HG02763 (cell line): ENCODE measurements around the gene RFLNA.
"Not testable (repeated sequence)": the region's sequence is repeated elsewhere in the genome, so short reads cannot be mapped to it uniquely, and the experiment has no call there.

ENCODE experiments used
- ATAC-seq: cut with Tn5 transposase; IDR thresholded peaks from one replicate; pipeline ENCODE4 v1.9.1; 2021; ENCODE audit warnings: mild to moderate bottlenecking, moderate library complexity; ENCODE audit not compliant: unreplicated experiment

The RFLNA gene

DNA sequence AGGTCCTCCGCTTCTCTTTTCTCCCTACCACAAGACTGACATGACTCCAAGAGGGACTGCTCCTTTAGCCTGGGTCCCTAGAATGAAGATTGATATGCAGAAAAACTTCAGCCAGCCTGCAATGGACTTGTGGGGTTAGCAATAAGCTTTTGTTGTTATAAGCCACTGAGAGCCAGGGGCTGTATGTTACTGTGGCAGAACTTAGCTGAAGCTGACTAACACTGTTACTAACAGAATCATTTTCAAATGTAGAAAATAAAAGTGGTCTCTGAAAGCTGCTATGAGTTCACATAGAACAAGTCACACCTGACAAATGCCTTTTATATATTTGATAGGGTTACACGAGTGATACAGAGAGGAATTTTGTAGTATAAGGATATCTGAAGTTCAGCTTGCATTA, 13.6 kb upstream of the RFLNA start:
- ATAC-seq = no peak

DNA sequence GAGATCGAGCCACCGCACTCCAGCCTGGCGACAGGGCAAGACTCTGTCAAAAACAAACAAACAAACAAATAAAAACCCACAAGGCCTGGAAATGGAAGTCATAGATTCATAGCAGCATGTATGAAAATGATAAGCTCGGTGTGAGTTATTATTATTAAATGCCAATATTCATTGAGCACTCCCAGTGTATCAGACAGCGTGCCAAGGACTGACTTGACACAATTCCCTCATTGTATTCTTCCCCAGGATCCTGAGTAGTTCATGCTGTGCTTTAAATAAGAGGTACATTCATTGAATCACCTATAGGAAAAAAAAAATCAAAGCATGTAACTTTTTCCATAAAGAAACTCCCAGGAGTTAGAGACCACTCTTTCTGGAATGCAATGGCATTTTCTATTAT, 12.6 kb upstream of the RFLNA start:
- no peak for ATAC-seq

GRCh38 chr12:124283326-124283725, 11.6 kb upstream of the RFLNA start:
- ATAC-seq = no peak

GRCh38 chr12:124284368-124284767, 10.5 kb upstream of the RFLNA start:
- no peak for ATAC-seq

- no peak for ATAC-seq
These were observed 8.5 kb upstream of the RFLNA start for GRCh38 chr12:124286414-124286813.

- no peak for ATAC-seq
These were observed 7.9 kb upstream of the RFLNA start for GRCh38 chr12:124286971-124287370.

DNA sequence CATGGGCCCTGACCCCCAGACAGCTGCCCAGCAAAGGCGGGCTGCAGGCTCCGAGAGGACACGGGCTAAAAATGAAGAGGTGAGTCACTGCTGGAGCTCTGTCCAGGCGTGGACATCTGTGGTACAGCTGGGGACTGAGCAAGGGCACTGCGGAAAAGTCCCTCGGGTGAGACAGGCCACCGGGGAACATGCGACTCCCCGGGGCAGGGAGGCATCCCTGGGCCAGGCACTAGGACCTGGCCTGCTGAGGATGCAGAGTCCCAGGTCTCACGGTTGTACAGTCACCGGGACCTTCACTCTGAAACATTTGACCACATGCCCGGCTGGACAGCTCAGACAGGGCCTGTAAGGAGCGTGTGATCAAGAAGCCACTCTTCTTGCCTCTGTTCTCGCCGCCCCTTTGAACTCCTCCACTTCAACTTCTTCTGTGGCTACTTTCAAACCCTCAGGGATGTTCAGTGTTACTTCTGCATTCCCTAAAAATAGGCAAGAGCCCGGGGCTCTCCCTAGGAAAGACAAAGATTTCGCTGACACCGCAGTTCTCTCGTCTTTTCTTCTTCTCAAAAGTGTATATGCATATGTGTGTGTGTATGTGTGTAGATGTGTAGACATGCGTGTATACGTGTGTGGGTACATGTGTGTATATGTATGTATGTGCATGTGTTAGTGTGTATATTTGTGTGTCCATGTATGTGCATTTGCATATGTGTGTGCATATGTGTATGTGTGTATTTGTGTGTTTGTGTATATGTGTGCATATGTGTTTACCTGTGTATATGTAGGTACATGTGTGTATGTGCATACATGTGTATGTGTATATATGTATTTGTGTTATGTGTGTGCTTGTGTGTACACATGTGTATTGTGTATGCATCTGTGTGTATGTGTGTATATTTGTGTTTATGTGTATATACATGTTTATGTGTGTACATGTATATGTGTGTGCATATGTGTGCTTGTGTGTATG, 5.0 kb upstream of the RFLNA start:
- no peak for ATAC-seq

DNA sequence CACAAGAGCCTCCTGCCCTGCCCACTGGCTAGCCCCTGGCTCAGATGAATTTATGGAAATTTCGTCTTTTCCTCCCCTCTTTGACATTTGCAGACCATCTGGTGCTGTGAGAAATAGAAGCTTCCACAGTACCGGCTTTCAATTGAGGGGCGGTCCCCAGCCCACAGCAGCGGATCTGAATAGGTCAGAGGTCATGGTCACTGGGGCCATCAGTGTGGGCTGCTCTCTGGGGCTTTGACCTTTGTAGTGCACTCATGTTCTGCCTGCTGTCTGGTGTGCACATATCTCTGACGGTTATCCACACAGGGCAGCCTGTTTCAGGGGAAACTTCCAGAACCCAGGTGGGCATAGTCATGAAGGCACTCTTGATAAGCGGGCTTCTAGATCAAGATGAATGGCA, 2.5 kb upstream of the RFLNA start:
- no peak for ATAC-seq

GRCh38 chr12:124293286-124294003, 1.4 kb upstream of the RFLNA start:
- no peak for ATAC-seq

GRCh38 chr12:124295431-124296058, 652 bp downstream of the RFLNA start:
- no peak for ATAC-seq

DNA sequence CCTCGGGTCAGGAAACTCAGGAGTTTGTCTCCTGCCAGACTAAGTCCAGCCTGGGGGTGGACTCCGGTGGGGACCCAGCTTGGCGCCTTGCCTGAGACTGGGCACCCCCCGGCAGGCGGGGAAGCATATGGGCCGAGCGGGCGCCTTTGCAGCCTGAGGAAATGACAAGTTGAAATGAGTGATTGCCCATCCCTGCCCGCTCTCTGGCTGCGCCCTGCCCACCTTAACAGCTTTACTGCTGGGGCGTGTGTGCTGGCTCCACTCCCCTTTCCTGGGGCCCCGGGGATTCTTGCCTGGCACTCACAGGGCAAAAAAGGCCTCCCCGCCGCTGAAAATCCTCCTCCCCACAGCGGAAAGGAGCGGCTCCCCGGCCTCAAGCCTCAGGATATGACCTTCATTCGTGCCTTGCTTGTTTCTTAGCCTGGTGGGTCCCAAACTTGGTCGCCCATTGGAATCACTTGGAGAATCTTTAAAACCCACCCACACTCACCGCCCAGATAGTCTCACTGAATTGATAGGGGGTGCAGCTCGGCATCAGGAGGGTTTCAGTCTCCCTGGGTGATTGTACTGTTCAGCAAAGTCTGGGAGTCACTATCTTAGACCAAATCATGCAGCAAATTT, 1.5 kb downstream of the RFLNA start:
- no peak for ATAC-seq

- ATAC-seq = no peak
These were observed 2.0 kb downstream of the RFLNA start for GRCh38 chr12:124296916-124297351.

GRCh38 chr12:124297389-124297788, 2.5 kb downstream of the RFLNA start:
- ATAC-seq = no peak

- no peak for ATAC-seq
These were observed 3.0 kb downstream of the RFLNA start for GRCh38 chr12:124297856-124298255.

DNA sequence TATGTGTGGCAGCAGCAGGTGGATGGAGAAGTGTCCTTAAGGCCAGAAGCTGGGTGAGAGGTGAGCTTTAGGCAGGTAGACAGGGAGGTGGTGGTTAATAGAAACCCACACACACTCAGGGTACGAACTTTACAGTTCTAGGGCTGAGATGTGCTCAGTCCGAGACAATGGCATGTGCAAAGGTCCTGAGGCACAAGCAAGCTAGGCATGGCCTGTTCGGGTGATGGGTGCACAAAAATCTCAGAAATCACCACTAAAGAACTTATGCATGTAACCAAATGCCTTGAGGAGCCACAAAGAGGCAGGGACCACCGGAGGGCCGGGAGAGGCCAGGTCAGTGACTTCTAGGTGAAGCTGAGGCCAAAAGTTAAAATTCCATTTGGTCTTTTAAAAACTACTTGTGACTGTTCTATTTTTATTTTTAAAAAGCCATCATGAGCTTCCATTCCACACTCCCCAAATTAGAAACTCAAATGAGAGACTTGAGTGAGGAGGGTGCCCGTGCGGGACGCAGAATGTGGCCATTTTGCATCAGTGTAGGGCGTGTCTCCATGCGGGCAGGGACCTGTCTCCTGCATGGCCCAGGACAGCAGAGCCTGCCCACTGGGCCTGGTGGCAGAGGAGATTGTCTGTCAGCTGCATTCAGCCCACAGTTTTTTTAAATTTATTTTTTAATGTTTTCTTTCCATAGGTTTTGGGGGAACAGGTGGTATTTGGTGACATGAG, 4.0 kb downstream of the RFLNA start:
- ATAC-seq = no peak

DNA sequence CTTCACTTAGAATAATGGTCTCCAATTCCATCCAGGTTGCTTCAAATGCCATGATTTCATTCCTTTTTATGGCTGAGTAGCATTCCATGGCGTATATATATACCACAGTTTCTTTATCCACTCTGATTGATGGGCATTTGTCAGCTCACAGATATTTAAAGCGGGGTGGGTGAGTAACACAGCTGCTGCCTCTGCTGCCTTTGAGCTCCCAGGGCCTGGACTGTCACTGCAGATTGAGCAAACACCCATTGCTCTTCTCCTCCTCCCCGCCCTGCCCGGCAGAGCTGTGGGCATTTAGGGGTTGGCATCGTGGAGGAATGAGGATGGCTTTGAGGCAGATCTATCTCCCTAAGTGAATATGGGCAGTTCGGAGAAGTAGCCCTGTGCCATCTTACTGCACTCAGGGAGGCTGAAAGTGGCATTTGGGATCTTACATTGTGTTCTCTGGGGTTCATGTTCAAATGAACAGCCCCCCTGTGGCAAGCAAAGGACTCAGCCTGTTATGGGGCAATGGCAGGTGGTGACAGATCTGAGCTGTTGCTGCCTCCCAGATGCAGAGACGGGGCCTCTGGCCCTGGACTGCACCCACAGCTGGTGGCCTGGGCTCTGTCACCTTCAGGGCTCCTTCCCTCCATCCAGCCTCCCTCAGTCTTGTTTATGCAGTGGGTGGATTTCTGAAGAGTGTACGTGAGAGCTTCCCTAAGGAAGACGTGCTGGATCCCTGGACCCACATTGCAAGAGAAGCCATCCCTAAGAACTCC, 4.9 kb downstream of the RFLNA start:
- no peak for ATAC-seq

- ATAC-seq = not testable (repeated sequence)
These were observed 5.8 kb downstream of the RFLNA start for GRCh38 chr12:124300657-124301056.

DNA sequence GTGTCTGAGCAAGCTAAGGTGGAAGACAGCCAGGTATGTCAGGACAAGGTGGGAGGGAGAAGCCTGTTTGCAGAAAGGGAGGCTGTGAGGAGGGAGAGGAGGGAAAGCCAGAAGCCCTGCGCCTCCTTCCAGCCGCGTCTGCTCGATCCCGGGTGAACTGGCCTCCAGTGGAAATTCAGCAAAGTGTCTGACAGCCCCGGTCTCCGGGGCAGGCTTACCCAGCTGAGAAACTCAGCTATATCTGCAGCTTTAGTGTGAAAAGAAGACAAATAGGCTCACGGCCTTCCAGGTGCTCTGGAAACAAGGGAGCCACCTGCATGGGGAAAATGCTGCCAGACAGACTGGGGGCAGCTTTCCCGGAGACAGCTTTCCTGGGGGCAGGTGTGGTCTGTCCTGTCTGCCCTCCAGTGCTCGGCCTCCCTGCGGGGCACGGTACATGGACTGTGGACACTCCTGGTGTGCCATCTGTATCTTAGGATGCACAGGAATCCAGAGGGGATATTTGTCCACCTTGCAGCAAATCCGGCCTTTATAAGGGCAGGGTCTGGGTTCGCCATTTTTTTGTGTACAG, 6.3 kb downstream of the RFLNA start:
- ATAC-seq = no peak

DNA sequence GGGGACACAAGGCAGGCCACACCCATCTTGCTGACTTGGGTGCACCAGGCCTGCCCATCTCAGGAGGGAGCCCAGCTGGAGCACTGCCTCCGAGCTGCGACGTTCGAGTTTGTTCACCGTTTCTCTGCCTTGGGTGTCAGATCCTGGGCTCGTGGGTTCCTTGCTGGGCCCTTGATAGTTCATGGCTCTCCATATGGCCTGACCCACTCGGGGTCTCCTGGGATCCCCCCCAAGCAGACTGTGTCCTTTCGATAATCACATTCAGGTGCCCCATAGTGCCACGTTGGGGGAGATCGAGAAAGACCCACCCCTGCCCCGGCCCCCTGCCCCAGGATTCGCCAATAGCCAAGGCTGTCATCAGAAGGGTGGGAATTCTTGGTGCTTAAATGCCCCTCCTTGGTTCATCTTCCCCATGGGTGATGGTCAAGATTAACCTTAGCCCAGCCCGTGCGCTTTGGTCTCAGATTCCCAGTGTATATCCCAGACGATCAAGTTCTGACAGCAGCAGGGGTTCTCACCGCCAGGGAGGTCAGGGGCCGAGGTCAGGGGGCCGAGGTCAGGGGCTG, 7.4 kb downstream of the RFLNA start:
- no peak for ATAC-seq
